Epithelial cell of proximal tubule (primary cell): ENCODE measurements around the gene DAPK1. TPM values are rescaled to one million over a fixed set of nuclear protein-coding genes. Genes with fewer than 3 reads are reported as not detected.

Experiments
- DNase-seq: peaks from one replicate; pipeline ENCODE4 v3.0.0-alpha.2; 2011; ENCODE audit warnings: low read depth
- H3K4me3 ChIP-seq: 2 replicates; pipeline ENCODE4 v1.5.1; 2011; ENCODE audit warnings: low read depth, mild to moderate bottlenecking, low read length
- CTCF ChIP-seq: conservative IDR thresholded peaks from 2 replicates; pipeline ENCODE4 v1.5.1; 2012; ENCODE audit warnings: low read depth, mild to moderate bottlenecking, low read length
- total RNA-seq: library from RNA; depleted of rRNA; stranded (reverse); fragments of >200 nt; gene quantifications from 2 replicates; pipeline ENCODE4 v1.2.3, GENCODE V29; 2015

DAPK1 gene
- total RNA-seq, 1 donor from 2014 or later, result 46.3 TPM

DNA sequence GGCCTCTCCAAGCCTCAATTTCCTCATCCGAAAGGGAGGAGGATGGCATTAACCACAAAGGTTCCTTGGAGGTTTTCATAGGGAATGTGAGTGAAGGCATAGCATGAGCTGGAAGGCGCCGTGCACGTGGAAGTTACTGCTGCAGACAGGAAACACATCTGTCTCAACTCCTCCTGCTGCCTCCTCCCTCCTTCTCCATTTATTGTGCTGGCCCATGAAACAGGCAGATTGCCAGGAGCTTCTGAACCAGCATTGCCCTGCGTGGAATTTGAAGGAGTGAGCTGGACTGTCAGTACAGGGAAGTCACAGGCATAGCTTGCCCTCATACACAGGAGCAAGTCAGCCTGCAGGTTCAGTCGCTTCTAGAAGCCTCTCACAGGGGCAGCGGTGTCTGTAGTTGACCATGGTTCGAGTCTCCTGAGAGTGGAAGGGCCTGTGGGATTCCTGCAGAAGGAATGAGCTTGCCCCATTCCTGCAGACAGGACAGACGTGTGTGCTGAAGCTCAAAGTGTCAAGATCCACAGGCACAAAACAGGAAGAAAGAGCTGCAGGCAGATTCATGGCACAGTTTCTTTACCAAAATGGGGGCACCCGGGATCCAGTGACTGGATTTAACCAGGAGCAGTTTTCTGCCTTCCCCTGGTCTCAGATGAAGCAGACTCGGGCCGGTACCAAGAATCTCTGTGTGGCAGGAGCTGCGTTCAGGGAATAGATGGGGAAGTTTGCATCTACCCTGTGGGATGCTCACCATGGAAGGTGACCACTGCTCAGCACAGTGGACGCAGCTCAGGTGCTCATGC lies 179.5 kb downstream of the DAPK1 start:
- no peak for DNase-seq
- no peak overlapping the region for H3K4me3 ChIP-seq
- TF ChIP-seq CTCF, result no peak

DNA sequence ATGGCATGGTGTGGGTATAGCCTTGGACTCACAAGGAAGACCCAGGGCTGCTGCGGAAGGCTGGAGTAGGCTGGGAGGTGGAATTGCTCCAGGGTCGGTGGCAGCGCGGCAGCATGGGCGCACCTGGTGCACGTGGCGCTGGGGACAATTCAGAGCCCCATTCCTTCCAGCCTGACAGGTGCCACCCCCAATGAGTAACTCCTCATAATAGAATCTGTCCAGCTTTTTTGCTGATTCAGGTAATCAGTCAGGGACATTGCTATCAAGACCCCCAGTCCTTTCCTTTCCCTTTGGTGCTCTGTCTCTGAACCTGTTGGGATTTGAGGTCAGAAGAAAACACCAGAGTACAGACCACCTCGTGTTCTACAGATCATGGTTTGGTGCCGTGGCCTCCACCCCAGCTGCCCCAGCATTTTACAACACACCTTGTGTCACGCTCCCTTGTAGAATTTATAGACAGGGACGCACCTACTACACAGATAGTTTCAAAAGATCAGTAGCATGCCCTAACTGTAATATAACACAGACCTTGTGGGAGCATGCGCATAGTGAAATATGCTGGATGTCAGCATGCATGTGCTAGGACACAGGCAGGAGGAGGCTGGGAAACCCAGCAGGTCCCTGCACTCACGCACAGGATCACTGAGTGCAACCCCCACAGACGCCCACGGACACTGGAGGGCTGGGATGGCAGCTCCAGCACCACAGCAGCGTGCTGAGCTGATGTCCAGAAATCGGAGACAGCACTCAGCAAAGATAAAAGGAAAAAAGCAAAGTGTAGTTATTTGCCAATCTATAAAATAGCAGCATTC lies 180.3 kb downstream of the DAPK1 start:
- H3K4me3 ChIP-seq, result no peak overlapping the region
- DNase-seq, result no peak
- TF ChIP-seq CTCF, result no peak

GRCh38 chr9:87678650-87679355 lies 181.1 kb downstream of the DAPK1 start:
- no peak overlapping the region for H3K4me3 ChIP-seq
- peak; percentile 90 for TF ChIP-seq CTCF
- DNase-seq, result no peak

GRCh38 chr9:87681271-87682061 lies 183.8 kb downstream of the DAPK1 start:
- TF ChIP-seq CTCF, result no peak
- no peak overlapping the region for H3K4me3 ChIP-seq
- no peak for DNase-seq

DNA sequence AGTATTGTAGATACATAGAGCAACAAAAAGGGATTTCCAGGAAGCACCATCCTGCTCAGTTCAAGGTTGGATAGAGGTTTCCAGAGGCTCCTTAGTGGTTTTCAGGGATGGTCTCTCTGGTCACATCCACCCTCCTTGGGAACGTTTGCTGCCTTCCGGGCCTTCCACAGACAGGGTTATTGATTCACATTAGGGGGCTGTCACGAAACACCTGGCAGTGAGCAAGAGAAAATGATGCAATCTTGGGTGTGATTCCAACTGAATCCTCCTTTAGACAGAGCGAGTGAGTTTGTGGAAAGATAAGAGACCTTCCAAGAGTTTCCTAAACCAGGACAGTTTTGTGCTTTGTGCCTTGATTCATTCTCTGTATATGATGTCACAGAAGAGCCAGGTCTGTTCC lies 184.4 kb downstream of the DAPK1 start:
- no peak overlapping the region for H3K4me3 ChIP-seq
- no peak for TF ChIP-seq CTCF
- no peak for DNase-seq

- no peak overlapping the region for H3K4me3 ChIP-seq
- no peak for DNase-seq
- no peak for TF ChIP-seq CTCF
Observed at GRCh38 chr9:87682618-87683017, 185.0 kb downstream of the DAPK1 start.
